Kidney (tissue), 14 donors: ENCODE results near the gene PRDM10. TPM values are rescaled to one million over a fixed set of nuclear protein-coding genes. Genes with fewer than 3 reads are reported as not detected.

Experiments
- DNase-seq, 5 donors: peaks; one replicate each; pipeline ENCODE4 v3.0.0-alpha.2; 2013 to 2020
- FAIRE-seq: peaks from 2 replicates; lab custom pipeline; 2012; peaks lifted over from hg19 to GRCh38; lab: Jason Lieb, UNC
- H3K27ac ChIP-seq, 2 donors: one replicate each; pipeline ENCODE4 v1.7.0; 2013; ENCODE audit warnings: low read depth in 2 of 2, low read length in 2 of 2, inconsistent platforms in 1 of 2
- H3K27me3 ChIP-seq: one replicate; pipeline ENCODE4 v1.7.1; 2013; ENCODE audit warnings: low read length, inconsistent platforms; ENCODE audit not compliant: control insufficient read depth, insufficient read depth
- H3K36me3 ChIP-seq, 3 donors: one replicate each; pipeline versions ENCODE4 v1.7.0 to v1.7.1; 2013; ENCODE audit warnings: low read length in 3 of 3, control low read depth in 1 of 3, inconsistent platforms in 1 of 3; ENCODE audit not compliant: insufficient read depth in 3 of 3, control insufficient read depth in 2 of 3
- H3K4me1 ChIP-seq, 3 donors: one replicate each; pipeline versions ENCODE4 v1.7.0 to v1.7.1; 2013; ENCODE audit warnings: low read length in 3 of 3, inconsistent platforms in 1 of 3, low read depth in 1 of 3; ENCODE audit not compliant: control insufficient read depth in 2 of 3, insufficient read depth in 2 of 3
- H3K4me3 ChIP-seq, 3 donors: one replicate each; pipeline versions ENCODE4 v1.7.0 to v1.8.1; 2013; ENCODE audit warnings: low read length in 3 of 3, control low read depth in 1 of 3, inconsistent platforms in 1 of 3
- H3K9ac ChIP-seq, 3 donors: one replicate each; pipeline versions ENCODE4 v1.7.0 to v1.7.1; 2013; ENCODE audit warnings: low read length in 3 of 3, control low read depth in 1 of 3, inconsistent platforms in 1 of 3
- H3K9me3 ChIP-seq, 3 donors: one replicate each; pipeline versions ENCODE4 v1.7.0 to v1.7.1; 2013; ENCODE audit warnings: low read length in 3 of 3, control low read depth in 1 of 3, inconsistent platforms in 1 of 3; ENCODE audit not compliant: control insufficient read depth in 2 of 3, insufficient read depth in 1 of 3
- CTCF ChIP-seq: IDR thresholded peaks from 3 replicates; pipeline ENCODE4 v1.5.1; 2012; ENCODE audit warnings: mild to moderate bottlenecking, moderate library complexity, borderline replicate concordance; ENCODE audit not compliant: insufficient read depth; ENCODE audit errors: extremely low read depth
- intact Hi-C: fragments of 100-400 bp; cut with DNase I; formaldehyde crosslinking; loops from one replicate; pipeline ENCODE4 v1.11.1; 2022
- polyA plus RNA-seq: library from polyadenylated mRNA; stranded (reverse); fragments of 350-450 nt; fragmentation: Illumina TruSeq; extraction: RNeasy Lipid Tissue Mini Kit (QIAGEN cat#74804); gene quantifications from one replicate; pipeline ENCODE4 v1.2.3, GENCODE V29; 2014; ENCODE audit warnings: low read depth, low replicate concordance; ENCODE audit not compliant: insufficient read depth
- total RNA-seq: library from RNA; stranded (reverse); fragmentation: NEBNext Ultra II Directional; extraction: Animal tissue kit (Norgen Biotek cat#: 25700); gene quantifications from one replicate; pipeline ENCODE4 v1.2.1, GENCODE V29; 2021
- donor health status: control.
- donor health status: control.
- donor health status: control.
- donor health status: control.
- donor health status: control.
- donor health status: DM: yes; HTN: yes; CAD: no.
- donor health status: Normal renal cell carcinoma (clear cell type).

PRDM10 gene
- total and polyA plus RNA-seq, 2 donors from 2014 or later = 1.5 to 8.0 TPM

DNA sequence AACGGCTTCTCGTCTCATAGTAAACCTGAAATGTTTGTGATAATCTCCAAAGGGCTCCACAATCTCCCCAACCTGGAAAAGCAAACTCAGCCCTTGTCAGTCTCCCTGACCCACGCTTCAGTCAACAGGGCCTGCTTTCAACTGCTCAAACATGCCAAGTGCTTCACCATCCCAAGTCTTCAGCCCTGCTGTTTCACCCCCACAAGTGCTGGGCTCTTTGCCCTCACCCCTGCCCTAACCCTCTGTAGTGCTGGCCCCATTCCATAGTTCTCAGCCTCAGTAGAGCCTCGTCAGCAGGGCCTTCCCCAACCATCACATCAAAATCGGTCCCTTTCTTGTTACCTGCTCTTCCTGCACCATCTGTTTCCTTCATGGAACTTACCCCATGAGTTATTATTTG, 63.9 kb downstream of the PRDM10 start:
- DNase-seq (no peak), FAIRE-seq (no peak)
- Histone ChIP-seq H3K27me3 (no peaks in the 10 kb centered on the region), H3K27ac (no peak overlapping the region), H3K4me1 (no peaks in the 10 kb centered on the region), H3K4me3 (no peak overlapping the region), H3K36me3 (peaks cover 0 to 2% (median 0%) of the 10 kb centered on the region in 3 donors), H3K9me3 (no peaks in the 10 kb centered on the region), H3K9ac (no peak overlapping the region)
- no peak for TF ChIP-seq CTCF
- intact Hi-C loops = no loop called here

GRCh38 chr11:129937592-129938238, 64.9 kb downstream of the PRDM10 start:
- intact Hi-C loops = no loop called here
- H3K27ac ChIP-seq = no peak overlapping the region
- no peak overlapping the region for H3K4me3 ChIP-seq
- no peak for TF ChIP-seq CTCF
- DNase-seq (peak in 2 of 5 donors; percentile 48 to 58), FAIRE-seq (no peak)
- H3K9me3 ChIP-seq = no peaks in the 10 kb centered on the region
- H3K9ac ChIP-seq = no peak overlapping the region
- H3K36me3 ChIP-seq = peaks cover 0 to 2% (median 0%) of the 10 kb centered on the region in 3 donors
- no peaks in the 10 kb centered on the region for H3K4me1 ChIP-seq
- H3K27me3 ChIP-seq = no peaks in the 10 kb centered on the region

- no peaks in the 10 kb centered on the region for H3K36me3 ChIP-seq
- DNase-seq = no peak
Observed at GRCh38 chr11:129935723-129936122, 66.9 kb downstream of the PRDM10 start.

More at GRCh38 chr11:129935723-129936122, 66.9 kb downstream of the PRDM10 start:
- Histone ChIP-seq H3K9me3 (no peaks in the 10 kb centered on the region), H3K4me1 (no peaks in the 10 kb centered on the region), H3K27me3 (no peaks in the 10 kb centered on the region), H3K4me3 (no peak overlapping the region), H3K27ac (no peak overlapping the region), H3K9ac (no peak overlapping the region)
- FAIRE-seq = no peak
- intact Hi-C loops = no loop called here
- no peak for TF ChIP-seq CTCF
